Vagina (tissue), 2 donors: ENCODE results near the gene TOR4A. TPM values are rescaled to one million over a fixed set of nuclear protein-coding genes. Genes with fewer than 3 reads are reported as not detected.

Experiments
- DNase-seq, 2 donors: peaks; one replicate each; pipeline ENCODE4 v3.0.0-alpha.2; 2017; ENCODE audit errors: extremely low spot score in 2 of 2
- H3K27ac ChIP-seq: fragments of 200-600 bp; sonication (generic); one replicate; pipeline ENCODE4 v1.5.1; 2019
- H3K27me3 ChIP-seq: fragments of 200-600 bp; sonication (generic); one replicate; pipeline ENCODE4 v1.5.1; 2019
- H3K36me3 ChIP-seq, 2 donors: fragments of 200-600 bp; sonication (generic); one replicate each; pipeline ENCODE4 v1.5.1; 2017 to 2019
- H3K4me1 ChIP-seq: fragments of 200-600 bp; sonication (generic); one replicate; pipeline ENCODE4 v1.5.1; 2019
- H3K4me3 ChIP-seq, 2 donors: fragments of 200-600 bp; sonication (generic); 1 replicate in 1 of 2; 2 replicates in 1 of 2; pipeline ENCODE4 v1.5.1; 2016 to 2019
- H3K9me3 ChIP-seq: fragments of 200-600 bp; sonication (generic); one replicate; pipeline ENCODE4 v1.5.1; 2019
- CTCF ChIP-seq, 3 experiments: fragments of 450-650 bp in 2 of 3; fragments of 200-600 bp in 1 of 3; sonication (generic) in 1 of 3; IDR thresholded peaks; one replicate each; pipeline ENCODE4 v1.5.1; 2017 to 2019; ENCODE audit warnings: antibody characterized with exemption in 3 of 3, mild to moderate bottlenecking in 2 of 3, moderate library complexity in 2 of 3
- POLR2A ChIP-seq, 2 donors: fragments of 450-650 bp; IDR thresholded peaks; one replicate each; pipeline ENCODE4 v1.6.1; 2017; ENCODE audit warnings: antibody characterized with exemption in 2 of 2, mild to moderate bottlenecking in 2 of 2, moderate library complexity in 2 of 2
- POLR2AphosphoS5 ChIP-seq, 2 donors: sonication (generic); formaldehyde crosslinking; IDR thresholded peaks; one replicate each; pipeline ENCODE4 v1.9.0; 2017; ENCODE audit warnings: antibody characterized with exemption in 2 of 2, mild to moderate bottlenecking in 2 of 2, low read depth in 1 of 2; ENCODE audit not compliant: insufficient read depth in 1 of 2
- intact Hi-C: fragments of 100-400 bp; cut with DNase I; formaldehyde crosslinking; loops from one replicate; pipeline ENCODE4 v1.15.1; 2023
- total RNA-seq: library from RNA; depleted of rRNA; stranded (reverse); fragments of >200 nt; gene quantifications from one replicate; pipeline ENCODE4 v1.2.3, GENCODE V29; 2016

The TOR4A gene
- total RNA-seq, 1 donor from 2014 or later, result 13.0 TPM

GRCh38 chr9:137247916-137248175 is 29.7 kb upstream of the TOR4A start:
- Histone ChIP-seq H3K4me3 (no peak overlapping the region), H3K36me3 (peaks cover 0 to 11% of the 10 kb centered on the region in 2 donors), H3K9me3 (no peaks in the 10 kb centered on the region), H3K27ac (no peak overlapping the region), H3K4me1 (peaks cover 22% of the 10 kb centered on the region), H3K27me3 (no peaks in the 10 kb centered on the region)
- TF ChIP-seq CTCF (IDR thresholded peaks at IDR 0.05) (no peak), POLR2AphosphoS5 (IDR thresholded peaks at IDR 0.05; ENCODE audit: insufficient read depth in 1 of 2, low read depth in 1 of 2) (no peak)
- intact Hi-C loops, result no loop called here
- no peak for DNase-seq

DNA sequence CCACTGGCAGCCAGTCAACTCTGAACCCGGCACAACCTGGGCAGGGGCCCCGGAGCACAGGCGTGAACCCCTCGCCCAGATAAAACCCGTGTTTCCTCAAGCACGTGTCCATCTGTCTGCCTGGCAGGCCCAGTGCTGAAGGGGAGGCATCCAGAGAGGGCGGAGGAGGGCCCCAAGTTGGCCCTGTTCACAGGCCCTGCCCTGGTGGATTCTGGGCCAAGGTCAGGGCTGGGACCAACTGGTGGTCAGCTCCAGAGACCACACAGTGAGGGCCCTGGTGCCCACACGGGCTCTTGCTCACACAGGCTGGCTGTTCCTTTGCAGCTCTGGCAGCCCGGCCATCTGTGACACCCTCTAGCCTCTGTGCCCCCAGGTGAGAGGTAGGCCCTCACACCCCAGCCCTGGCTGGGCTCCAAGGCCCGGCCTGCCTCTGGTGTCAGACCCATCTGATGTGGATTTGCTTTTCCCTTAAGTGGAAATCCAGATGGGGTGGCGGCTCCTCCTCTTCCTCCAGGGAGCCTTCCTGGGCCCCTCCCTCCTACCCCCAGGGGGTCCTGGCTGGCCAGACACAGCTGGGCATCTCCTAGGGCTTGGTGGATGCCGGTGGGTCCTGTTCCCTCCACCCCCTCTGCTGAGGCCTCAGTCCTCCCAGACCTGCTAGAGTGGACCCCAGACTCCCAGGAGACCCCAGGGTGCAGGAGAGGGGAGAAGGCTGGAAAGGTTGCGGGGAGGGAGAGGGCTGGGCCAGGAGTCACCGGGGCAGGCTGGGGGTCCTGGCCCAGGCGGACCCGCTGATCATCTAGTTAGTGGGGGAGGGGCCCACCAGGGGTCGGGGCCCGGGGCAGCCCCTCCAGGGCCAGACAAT is 27.0 kb upstream of the TOR4A start:
- intact Hi-C loops, result no loop called here
- Histone ChIP-seq H3K4me3 (no peak overlapping the region), H3K27ac (no peak overlapping the region), H3K9me3 (no peaks in the 10 kb centered on the region), H3K27me3 (no peaks in the 10 kb centered on the region), H3K36me3 (no peaks in the 10 kb centered on the region), H3K4me1 (peaks cover 10% of the 10 kb centered on the region)
- TF ChIP-seq POLR2A (IDR thresholded peaks at IDR 0.05) (no peak), POLR2AphosphoS5 (IDR thresholded peaks at IDR 0.05; ENCODE audit: insufficient read depth in 1 of 2, low read depth in 1 of 2) (no peak), CTCF (IDR thresholded peaks at IDR 0.05) (no peak)
- DNase-seq, result no peak

DNA sequence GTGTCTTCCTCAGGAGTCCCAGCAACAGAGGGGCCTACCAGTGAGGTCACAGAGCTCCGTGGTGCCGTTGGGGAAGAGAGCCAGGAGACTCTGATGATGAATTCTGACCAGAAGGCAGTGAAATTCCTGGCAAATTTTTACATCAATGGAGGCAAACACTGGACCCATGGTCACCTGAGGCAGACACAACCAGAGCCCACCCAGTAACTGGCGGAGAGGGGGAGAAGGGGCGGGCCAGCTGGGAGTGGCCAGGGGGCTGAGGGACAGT is 26.4 kb upstream of the TOR4A start, which contains the start of gene STPG3:
Gene STPG3 (plus strand): TSS at position 93 of the 268 bp plus-strand sequence. CDS start 1 bp downstream, at position 94.
- H3K36me3 ChIP-seq, result no peaks in the 10 kb centered on the region
- DNase-seq, result no peak
- H3K4me1 ChIP-seq, result peaks cover 16% of the 10 kb centered on the region
- intact Hi-C loops, result no loop called here
- no peaks in the 10 kb centered on the region for H3K9me3 ChIP-seq
- H3K27me3 ChIP-seq, result no peaks in the 10 kb centered on the region
- no peak within 1 kb of the TSS for H3K27ac ChIP-seq
- TF ChIP-seq POLR2AphosphoS5 (IDR thresholded peaks at IDR 0.05; ENCODE audit: insufficient read depth in 1 of 2, low read depth in 1 of 2), result no peak
- H3K4me3 ChIP-seq, result no peak within 1 kb of the TSS

DNA sequence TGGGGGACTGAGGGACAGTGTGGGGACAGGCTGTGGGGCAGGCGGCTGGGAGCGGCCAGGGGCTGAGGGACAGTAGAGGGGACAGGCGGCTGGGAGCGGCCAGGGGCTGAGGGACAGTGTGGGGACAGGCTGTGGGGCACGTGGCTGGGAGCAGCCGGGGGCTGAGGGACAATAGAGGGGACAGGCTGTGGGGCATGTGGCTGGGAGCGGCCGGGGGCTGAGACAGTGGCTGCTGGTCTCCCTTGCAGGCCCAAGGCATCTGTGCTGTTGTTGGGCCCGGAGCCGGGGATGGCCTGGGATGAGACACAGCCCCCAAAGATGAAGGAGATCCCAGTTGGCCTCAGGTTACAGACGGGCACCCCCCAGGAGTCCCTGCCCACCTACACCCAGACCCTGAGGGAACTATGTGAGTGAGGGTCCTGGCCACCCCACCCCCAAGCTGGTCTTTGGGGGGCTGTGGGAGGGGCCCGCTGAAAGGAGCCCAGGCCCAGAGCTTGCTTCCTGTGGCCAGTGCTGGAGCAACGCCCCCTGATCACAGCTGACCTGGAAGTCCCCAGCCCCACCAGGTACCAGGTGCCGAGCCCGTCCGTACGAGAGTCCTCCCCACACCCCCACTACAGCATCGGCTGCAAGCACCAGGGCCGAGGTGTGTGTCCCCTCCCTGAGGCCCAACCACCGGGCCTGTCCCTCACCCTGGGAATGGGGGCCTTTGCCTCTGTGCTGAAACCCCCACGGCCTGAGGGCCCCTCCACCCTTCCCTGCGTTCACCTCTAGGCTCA is 25.8 kb upstream of the TOR4A start:
- intact Hi-C loops, result no loop called here
- Histone ChIP-seq H3K27ac (no peak overlapping the region), H3K9me3 (no peaks in the 10 kb centered on the region), H3K4me3 (no peak overlapping the region), H3K27me3 (no peaks in the 10 kb centered on the region), H3K36me3 (no peaks in the 10 kb centered on the region), H3K4me1 (peaks cover 21% of the 10 kb centered on the region)
- no peak for TF ChIP-seq POLR2A (IDR thresholded peaks at IDR 0.05)
- TF ChIP-seq CTCF (IDR thresholded peaks at IDR 0.05), result no peak
- TF ChIP-seq POLR2AphosphoS5 (IDR thresholded peaks at IDR 0.05; ENCODE audit: insufficient read depth in 1 of 2, low read depth in 1 of 2), result no peak
- no peak for DNase-seq

DNA sequence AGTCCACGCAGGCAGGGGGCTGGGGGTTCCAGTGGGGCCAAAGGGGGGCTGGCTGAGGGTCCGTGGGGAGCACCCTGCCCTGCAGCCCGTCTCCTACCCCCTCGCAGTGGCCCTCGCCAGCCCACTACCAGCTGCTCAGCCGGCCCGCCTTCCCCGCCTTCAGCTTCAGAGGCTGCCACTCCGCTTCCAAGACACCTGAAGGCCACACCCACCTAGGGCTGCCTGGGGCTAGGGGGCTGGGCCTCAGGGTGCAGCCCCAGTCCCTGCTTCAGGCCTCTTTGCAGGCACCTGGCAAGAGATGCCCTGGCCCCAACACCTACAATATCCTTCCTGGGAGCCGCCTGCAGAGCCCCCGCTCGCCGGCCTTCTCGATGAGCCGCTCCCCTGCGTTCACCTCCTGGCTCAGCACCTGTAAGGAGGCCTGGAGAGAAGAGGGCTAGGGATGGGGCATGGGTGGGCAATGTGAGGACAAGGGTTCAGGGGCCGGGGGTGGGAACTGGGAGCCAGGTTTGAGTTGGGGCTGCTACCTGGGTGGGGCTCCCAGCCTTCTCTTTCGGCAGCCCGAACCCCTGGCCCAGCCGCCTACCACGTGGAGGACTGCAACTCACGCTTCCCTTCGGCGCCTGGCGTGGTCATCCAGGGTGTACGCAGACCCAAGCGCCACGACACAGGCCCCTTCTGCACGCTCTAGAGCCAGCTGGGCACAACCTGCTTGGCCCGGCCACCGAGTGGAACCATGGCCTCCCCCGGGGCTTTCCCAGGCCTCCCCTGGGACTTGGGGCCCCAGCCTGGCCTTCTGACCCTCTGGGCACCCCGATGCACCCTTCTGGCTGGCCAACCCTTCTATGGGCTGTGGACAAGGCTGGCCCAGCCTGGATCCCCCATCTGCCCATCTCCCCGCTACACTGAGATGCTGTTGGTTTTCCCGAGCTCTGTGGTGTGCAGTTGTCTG is 24.7 kb upstream of the TOR4A start:
- DNase-seq, result no peak
- TF ChIP-seq POLR2A (IDR thresholded peaks at IDR 0.05) (no peak), CTCF (IDR thresholded peaks at IDR 0.05) (no peak), POLR2AphosphoS5 (IDR thresholded peaks at IDR 0.05; ENCODE audit: insufficient read depth in 1 of 2, low read depth in 1 of 2) (no peak)
- intact Hi-C loops, result no loop called here
- Histone ChIP-seq H3K4me3 (no peak overlapping the region), H3K27me3 (no peaks in the 10 kb centered on the region), H3K4me1 (peaks cover 27% of the 10 kb centered on the region), H3K36me3 (peaks cover 0 to 3% of the 10 kb centered on the region in 2 donors), H3K9me3 (no peaks in the 10 kb centered on the region), H3K27ac (no peak overlapping the region)
